ENCODE measurements around the gene LMX1B.

The LMX1B gene

DNA sequence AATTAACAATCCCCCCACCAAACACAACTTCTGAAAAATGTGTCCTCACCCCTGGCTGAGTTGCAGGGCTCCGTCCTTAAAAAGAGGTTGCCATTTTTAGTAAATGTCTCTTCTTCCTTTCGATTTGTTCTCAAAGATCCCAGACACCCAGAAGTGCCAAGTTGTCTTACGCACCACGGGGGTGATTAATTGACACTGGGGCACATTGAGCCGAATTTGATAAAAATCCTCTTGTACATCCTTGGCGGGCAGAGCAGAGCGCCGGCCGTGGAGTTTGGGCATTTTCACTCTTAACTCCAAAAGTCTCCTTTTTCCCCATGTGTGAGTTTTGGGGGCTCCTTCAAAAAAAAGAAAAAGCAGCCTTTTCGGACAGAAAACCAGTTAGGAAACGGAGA is 4.5 kb downstream of the LMX1B start:
- no peak for DNase-seq

DNA sequence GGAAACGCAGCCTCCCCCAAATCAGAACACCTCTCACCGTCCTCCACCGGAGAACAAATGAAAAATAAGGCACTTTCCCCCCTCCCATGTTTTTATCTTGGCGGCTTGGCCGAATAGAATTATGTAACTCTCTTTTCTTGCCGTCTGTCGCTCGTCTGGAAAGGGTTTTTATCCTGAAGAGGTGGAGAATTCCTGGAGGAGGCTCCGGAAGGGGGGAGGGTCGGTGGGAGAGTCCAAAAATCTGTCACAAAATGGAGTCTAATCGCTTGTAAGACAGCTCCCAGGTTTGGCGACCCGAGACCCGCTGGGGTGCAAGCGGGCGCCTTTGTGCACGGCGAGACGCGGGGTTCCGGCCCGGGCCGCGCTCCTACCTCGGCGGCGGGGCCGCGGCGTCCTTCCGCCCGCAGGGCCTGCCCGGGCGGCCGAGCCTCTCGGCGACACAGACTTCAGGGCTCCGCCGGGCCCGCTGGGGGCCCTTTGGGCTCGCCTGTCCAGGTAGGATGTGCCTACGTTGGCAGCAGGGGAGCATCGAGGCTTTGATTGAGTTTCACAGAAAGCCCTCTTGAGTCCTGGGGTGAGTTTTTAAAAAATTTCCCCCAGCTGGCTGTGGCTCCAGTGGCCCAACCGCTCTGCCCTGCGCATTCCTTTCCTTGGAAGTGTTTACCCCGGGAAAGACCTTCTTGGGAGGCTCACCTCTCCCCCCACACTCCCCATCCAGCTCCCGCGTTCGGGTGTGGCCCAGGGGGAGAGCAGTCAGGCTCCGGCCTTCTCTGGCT is 5.0 kb downstream of the LMX1B start:
- DNase-seq = no peak

GRCh38 chr9:126619361-126620135 is 5.8 kb downstream of the LMX1B start:
- DNase-seq = no peak

- no peak for DNase-seq
Measured at GRCh38 chr9:126620478-126620877, 6.8 kb downstream of the LMX1B start.

GRCh38 chr9:126621061-126621918 is 7.6 kb downstream of the LMX1B start:
- no peak for DNase-seq

- no peak for DNase-seq
Measured at GRCh38 chr9:126621919-126622735, 8.4 kb downstream of the LMX1B start.

- no peak for DNase-seq
Measured at GRCh38 chr9:126623314-126623666, 9.6 kb downstream of the LMX1B start.

- DNase-seq = no peak
Measured at GRCh38 chr9:126623667-126624478, 10.1 kb downstream of the LMX1B start.

- DNase-seq = no peak
Measured at GRCh38 chr9:126624479-126624826, 10.7 kb downstream of the LMX1B start.

GRCh38 chr9:126624912-126625311 is 11.2 kb downstream of the LMX1B start:
- no peak for DNase-seq

DNA sequence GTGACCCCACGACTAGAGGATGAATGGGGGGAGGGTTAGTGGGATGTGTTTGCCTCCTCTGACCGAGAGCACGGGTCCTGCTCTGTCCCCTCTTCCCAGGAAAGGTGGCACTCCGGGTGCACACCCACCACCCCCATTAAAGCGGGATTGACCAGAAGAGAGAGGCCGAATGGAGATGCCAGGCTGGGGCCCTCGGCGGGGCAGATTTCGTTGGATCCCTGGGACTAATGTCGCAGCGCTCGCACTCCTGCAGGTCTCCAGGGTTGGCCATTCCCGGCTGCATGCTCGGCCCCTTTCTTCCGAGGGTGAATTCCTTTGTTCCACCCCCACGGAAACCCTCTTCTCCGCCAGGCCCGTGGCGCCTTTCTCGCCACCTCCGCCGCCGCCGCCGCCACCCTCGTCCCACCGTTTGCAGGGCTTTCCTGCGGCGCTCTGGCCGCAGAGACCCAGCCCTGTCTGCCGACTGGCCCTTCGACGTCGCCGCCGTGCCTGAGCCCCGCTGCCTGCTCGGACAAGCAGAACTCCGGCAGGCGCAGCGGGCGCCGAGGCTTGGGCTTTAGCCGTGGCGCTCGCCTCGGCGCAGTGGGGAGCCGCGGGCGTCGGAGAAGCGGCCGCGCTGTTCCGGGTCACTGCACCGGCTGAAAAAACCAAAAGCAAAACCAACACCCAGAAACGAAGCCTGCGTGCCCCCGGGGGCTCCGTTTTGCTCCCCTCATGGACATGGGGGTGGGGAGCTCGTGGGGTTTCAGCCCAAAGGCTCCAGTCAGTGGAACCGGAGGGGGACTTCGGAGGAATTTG is 11.8 kb downstream of the LMX1B start:
- no peak for DNase-seq

DNA sequence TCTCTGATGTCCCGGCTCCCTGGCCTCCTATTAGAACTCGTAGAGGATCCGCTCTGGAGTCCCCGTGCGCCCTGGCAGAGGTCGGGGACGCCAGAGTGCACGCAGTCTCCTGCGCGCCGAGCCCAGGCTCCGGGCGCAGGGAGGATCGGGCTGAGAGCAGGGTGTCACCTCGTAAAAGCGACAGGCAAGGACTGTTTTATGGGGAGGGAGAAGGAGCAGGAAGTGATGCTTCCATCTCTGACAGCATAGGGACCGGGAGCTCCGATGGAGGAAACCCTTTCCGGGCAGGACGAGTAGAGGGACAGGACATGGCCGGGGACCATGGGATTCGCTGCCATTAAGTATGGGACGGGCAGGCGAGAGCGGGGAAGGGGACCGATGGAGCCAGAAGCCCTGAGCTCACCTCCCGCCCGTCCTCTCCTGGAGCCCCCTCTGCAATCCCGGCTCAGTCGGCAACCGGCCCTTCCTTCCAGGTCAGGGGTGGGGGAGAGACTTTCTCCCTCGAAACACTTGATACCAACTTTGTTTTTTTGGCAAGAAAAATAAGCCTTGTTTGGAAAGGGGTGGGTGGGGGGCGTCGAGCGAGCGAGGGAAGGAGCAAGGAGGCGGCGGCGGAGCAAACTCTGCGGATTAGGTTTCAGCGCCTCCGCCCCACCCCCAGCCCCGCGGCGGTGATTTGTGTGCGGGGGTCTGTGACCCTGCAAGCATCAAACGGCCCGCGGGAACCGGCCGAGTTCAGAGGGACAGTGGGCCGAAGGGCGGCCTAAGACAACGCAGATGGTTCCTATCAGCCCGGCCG is 12.6 kb downstream of the LMX1B start:
- no peak for DNase-seq

GRCh38 chr9:126626926-126627233 is 13.2 kb downstream of the LMX1B start:
- DNase-seq = no peak

DNA sequence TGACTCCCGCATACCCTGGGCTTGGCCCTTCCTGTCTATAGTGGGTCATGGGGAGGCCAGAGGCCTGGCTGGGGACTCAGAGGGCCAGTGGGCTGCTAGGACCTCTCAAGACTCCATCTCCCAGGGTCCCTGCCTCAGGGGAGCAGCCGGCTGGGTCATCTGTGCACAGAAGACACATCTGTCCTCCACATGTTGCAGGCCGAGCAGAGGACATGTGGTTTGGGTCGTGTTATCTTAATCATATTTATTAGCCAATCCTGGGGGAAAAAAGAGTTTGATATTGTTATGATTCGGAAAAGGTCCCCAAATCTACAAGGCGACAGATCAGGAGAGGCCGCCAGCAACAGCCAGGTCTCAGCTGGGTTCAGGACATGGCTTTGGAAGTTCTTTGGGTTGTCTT is 14.4 kb downstream of the LMX1B start:
- no peak for DNase-seq

GRCh38 chr9:126628969-126629674 is 15.4 kb downstream of the LMX1B start:
- DNase-seq = no peak

DNA sequence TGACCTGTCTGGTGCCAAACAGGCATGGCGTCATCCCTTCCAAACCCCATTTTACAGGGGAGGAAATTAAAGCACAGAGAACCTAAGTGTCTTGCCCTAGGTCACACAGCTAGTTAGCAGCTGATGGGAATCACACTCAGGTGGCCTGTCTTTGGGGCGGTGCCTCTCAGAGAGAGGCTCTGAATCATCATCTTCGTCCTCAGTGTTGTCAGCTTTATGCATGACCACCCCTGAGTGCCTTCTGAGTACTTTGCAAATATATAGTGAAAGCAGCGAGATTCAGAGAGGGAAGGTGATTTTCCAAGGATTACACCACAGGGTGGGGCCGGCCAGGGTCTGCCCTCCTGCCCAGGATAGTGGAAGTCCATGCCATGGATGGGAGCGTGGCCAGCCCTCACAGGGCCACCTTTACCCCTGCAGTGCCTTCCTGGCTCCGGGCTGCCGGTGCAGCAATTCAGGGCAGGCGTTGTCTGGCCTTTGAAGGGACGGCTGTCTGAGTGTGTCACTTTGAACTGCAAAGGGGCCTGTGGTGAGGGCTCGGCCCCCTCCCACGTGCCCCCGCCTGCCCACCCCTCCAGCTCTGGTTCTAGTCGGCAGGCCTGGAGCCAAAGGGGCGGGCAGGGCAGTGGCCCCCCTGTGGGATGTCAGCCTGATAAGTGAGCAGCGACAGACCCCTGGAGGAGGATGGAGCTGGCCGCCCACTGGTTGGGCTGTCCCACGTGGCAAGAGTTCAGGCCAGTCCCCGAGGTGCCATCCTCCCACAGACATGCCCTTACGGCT is 16.9 kb downstream of the LMX1B start:
- no peak for DNase-seq

- no peak for DNase-seq
Measured at GRCh38 chr9:126631254-126631653, 17.5 kb downstream of the LMX1B start.

- DNase-seq = no peak
Measured at GRCh38 chr9:126633881-126634558, 20.3 kb downstream of the LMX1B start.
